Transverse colon (tissue), 4 donors: ENCODE results near the gene DDX1. TPM values are rescaled to one million over a fixed set of nuclear protein-coding genes. Genes with fewer than 3 reads are reported as not detected.

Source experiments
- DNase-seq: peaks from one replicate; pipeline ENCODE4 v3.0.0-alpha.2; 2019
- H3K27ac ChIP-seq, 4 donors: fragments of 200-600 bp; sonication (generic); 2 replicates each; pipeline ENCODE4 v1.5.1; 2016 to 2018; ENCODE audit warnings: inconsistent platforms in 4 of 4
- H3K27me3 ChIP-seq: fragments of 200-600 bp; sonication (generic); 2 replicates; pipeline ENCODE4 v1.5.1; 2017; ENCODE audit warnings: inconsistent platforms
- H3K36me3 ChIP-seq, 4 donors: fragments of 200-600 bp; sonication (generic); 2 replicates each; pipeline ENCODE4 v1.5.1; 2017 to 2019; ENCODE audit warnings: inconsistent platforms in 4 of 4
- H3K4me1 ChIP-seq, 4 donors: fragments of 200-600 bp; sonication (generic); 2 replicates each; pipeline ENCODE4 v1.5.1; 2017 to 2020; ENCODE audit warnings: inconsistent platforms in 4 of 4
- H3K4me3 ChIP-seq, 4 donors: fragments of 200-600 bp; sonication (generic); 1 replicate in 1 of 4; 2 replicates in 3 of 4; pipeline versions ENCODE4 v1.5.1 to v1.6.1; 2017 to 2019; ENCODE audit warnings: inconsistent platforms in 4 of 4
- H3K9me3 ChIP-seq, 2 donors: fragments of 200-600 bp; sonication (generic); 2 replicates each; pipeline ENCODE4 v1.5.1; 2017 to 2019; ENCODE audit warnings: inconsistent platforms in 2 of 2
- CTCF ChIP-seq, 5 experiments: fragments of 200-600 bp in 3 of 5; fragments of 450-650 bp in 2 of 5; sonication (generic) in 3 of 5; IDR thresholded peaks; 1 replicate in 2 of 5; 2 replicates in 3 of 5; pipeline ENCODE4 v1.5.1; 2016 to 2017; ENCODE audit warnings: antibody characterized with exemption in 5 of 5, inconsistent platforms in 3 of 5, mild to moderate bottlenecking in 2 of 5, moderate library complexity in 1 of 5
- EP300 ChIP-seq: sonication (generic); formaldehyde crosslinking; IDR thresholded peaks from one replicate; pipeline ENCODE4 v1.6.1; 2017; ENCODE audit warnings: antibody characterized with exemption, low read depth
- POLR2A ChIP-seq: fragments of 450-650 bp; IDR thresholded peaks from one replicate; pipeline ENCODE4 v1.6.1; 2016; ENCODE audit warnings: antibody characterized with exemption, mild to moderate bottlenecking, moderate library complexity
- POLR2AphosphoS5 ChIP-seq, 3 donors: sonication (generic); formaldehyde crosslinking; IDR thresholded peaks; one replicate each; pipeline ENCODE4 v1.6.1; 2016; ENCODE audit warnings: antibody characterized with exemption in 3 of 3
- WGBS, 2 donors: methylation state at CpG; one replicate each; pipeline ENCODE4 v1.1.5; 2018; ENCODE audit warnings: low coverage in 1 of 2; 5-methylcytosine and 5-hydroxymethylcytosine counted together
- in situ Hi-C, 4 donors: fragments of 200-750 bp; cut with MboI; loops; one replicate each; pipeline versions ENCODE4 v1.15.0 to v1.15.1; 2017; ENCODE audit warnings: low sequenced_read_pairs in 3 of 4, low pct_ligation_motif_present in 1 of 4, low pct_unique_long_range_greater_than_20kb in 1 of 4
- intact Hi-C: fragments of 100-400 bp; cut with DNase I; formaldehyde crosslinking; loops from one replicate; pipeline ENCODE4 v1.15.1; 2023; ENCODE audit warnings: low total_unique reads
- total RNA-seq, 4 donors: library from RNA; depleted of rRNA; stranded (reverse); fragments of >200 nt; gene quantifications; one replicate each; pipeline ENCODE4 v1.1.0, GENCODE V29; 2016

The DDX1 gene
- total RNA-seq, 4 donors from 2014 or later = 18.3 to 61.1 (median 49.9) TPM

- in situ Hi-C loops = loop anchor here (10.0 to 25.0 kb wide), 6 partner anchors 106 to 1131 kb away; partner anchors contain the start of gene MYCN (in 1 of the 4)
- Histone ChIP-seq H3K27me3 (no peaks in the 10 kb centered on the region), H3K36me3 (peaks cover 0 to 62% (median 27%) of the 10 kb centered on the region in 4 donors), H3K9me3 (no peaks in the 10 kb centered on the region), H3K27ac (no peak overlapping the region), H3K4me1 (no peaks in the 10 kb centered on the region), H3K4me3 (no peak overlapping the region)
- no peak for DNase-seq
- WGBS, 2 donors = 85 to 86% methylated on average over 7 of the region's 7 CpGs
- TF ChIP-seq CTCF (IDR thresholded peaks at IDR 0.05) = no peak
- no peak for TF ChIP-seq EP300
- no peak for TF ChIP-seq POLR2AphosphoS5 (IDR thresholded peaks at IDR 0.05)
- no peak for TF ChIP-seq POLR2A
- intact Hi-C loops = loop anchor here (10.0 kb wide), 1 partner anchor 874 kb away; no protein-coding TSS in a partner anchor
Measured at GRCh38 chr2:15630978-15631719, 39.5 kb downstream of the DDX1 start.

- no peak overlapping the region for H3K27ac ChIP-seq
- H3K4me1 ChIP-seq = no peaks in the 10 kb centered on the region
- no peaks in the 10 kb centered on the region for H3K9me3 ChIP-seq
- H3K27me3 ChIP-seq = no peaks in the 10 kb centered on the region
- TF ChIP-seq POLR2AphosphoS5 (IDR thresholded peaks at IDR 0.05) (no peak), CTCF (IDR thresholded peaks at IDR 0.05) (no peak), POLR2A (no peak), EP300 (no peak)
- in situ Hi-C loops = loop anchor here (10.0 to 25.0 kb wide), 6 partner anchors 105 to 1130 kb away; partner anchors contain the start of gene MYCN (in 1 of the 4)
- no peak overlapping the region for H3K4me3 ChIP-seq
- intact Hi-C loops = loop anchor here (10.0 kb wide), 1 partner anchor 873 kb away; no protein-coding TSS in a partner anchor
- peaks cover 0 to 62% (median 27%) of the 10 kb centered on the region in 4 donors for H3K36me3 ChIP-seq
- DNase-seq = no peak
Measured at GRCh38 chr2:15631883-15632282, 40.2 kb downstream of the DDX1 start.

GRCh38 chr2:15633043-15633970, 41.6 kb downstream of the DDX1 start:
- Histone ChIP-seq H3K27me3 (no peaks in the 10 kb centered on the region), H3K27ac (no peak overlapping the region), H3K4me3 (no peak overlapping the region), H3K4me1 (peaks cover 0 to 4% (median 0%) of the 10 kb centered on the region in 4 donors), H3K36me3 (peaks cover 0 to 50% (median 25%) of the 10 kb centered on the region in 4 donors), H3K9me3 (no peaks in the 10 kb centered on the region)
- in situ Hi-C loops (loop anchor here (10.0 to 25.0 kb wide), 6 partner anchors 104 to 1129 kb away; partner anchors contain the start of gene MYCN (in 1 of the 4)), intact Hi-C loops (loop anchor here (10.0 kb wide), 1 partner anchor 871 kb away; no protein-coding TSS in a partner anchor)
- DNase-seq = no peak
- TF ChIP-seq CTCF (IDR thresholded peaks at IDR 0.05) (no peak), POLR2A (no peak), EP300 (no peak), POLR2AphosphoS5 (IDR thresholded peaks at IDR 0.05) (no peak)
- 83 to 88% methylated on average over 3 to 4 of the region's 4 CpGs for WGBS, 2 donors

GRCh38 chr2:15633971-15634346, 42.3 kb downstream of the DDX1 start:
- no peaks in the 10 kb centered on the region for H3K27me3 ChIP-seq
- WGBS, 2 donors = 81 to 83% methylated on average over 3 of the region's 3 CpGs
- TF ChIP-seq POLR2A (no peak), POLR2AphosphoS5 (IDR thresholded peaks at IDR 0.05) (no peak), CTCF (IDR thresholded peaks at IDR 0.05) (no peak), EP300 (no peak)
- peaks cover 0 to 43% (median 22%) of the 10 kb centered on the region in 4 donors for H3K36me3 ChIP-seq
- in situ Hi-C loops = loop anchor here (10.0 to 25.0 kb wide), 6 partner anchors 103 to 1128 kb away; partner anchors contain the start of gene MYCN (in 1 of the 4)
- intact Hi-C loops = loop anchor here (10.0 kb wide), 1 partner anchor 871 kb away; no protein-coding TSS in a partner anchor
- no peak overlapping the region for H3K27ac ChIP-seq
- no peak for DNase-seq
- H3K9me3 ChIP-seq = no peaks in the 10 kb centered on the region
- peaks cover 0 to 4% (median 0%) of the 10 kb centered on the region in 4 donors for H3K4me1 ChIP-seq
- H3K4me3 ChIP-seq = no peak overlapping the region
